Activated CD4-positive, alpha-beta memory T cell treated with anti-CD3 and anti-CD28 coated beads, Interleukin-2, amount 10 ng/mL, durations not matched to agents 7 days and 5 days (primary cell): ENCODE measurements around the gene SLC31A2. TPM values are rescaled to one million over a fixed set of nuclear protein-coding genes. Genes with fewer than 3 reads are reported as not detected.

Experiments used
- total RNA-seq, 2 experiments: library from RNA; stranded (reverse); gene quantifications; one replicate each; pipeline ENCODE4 v1.2.3, GENCODE V29; 2021

The SLC31A2 gene
- total RNA-seq, 2 experiments from 2014 or later, result 3.6 TPM

Other genes with a start within 250 kb of the SLC31A2 start
- under 1 TPM in 1 of 2 experiments, not detected in 1; 0.30 TPM for gene ZNF883, start 138.8 kb upstream of the SLC31A2 start, total RNA-seq
- gene ZFP37, start 94.3 kb upstream of the SLC31A2 start, total RNA-seq, result under 1 TPM; 0.78 to 0.81 TPM
- 10 to 100 TPM; 34.9 to 38.2 TPM for gene FKBP15, start 70.3 kb downstream of the SLC31A2 start, total RNA-seq
- 10 to 100 TPM in 1 of 2 experiments, 1 to 10 TPM in 1; 9.2 to 10.0 TPM for gene SLC31A1, start 70.5 kb downstream of the SLC31A2 start, total RNA-seq
- gene CDC26, start 124.6 kb downstream of the SLC31A2 start, total RNA-seq, result 10 to 100 TPM; 34.3 to 38.5 TPM
- gene PRPF4, start 124.7 kb downstream of the SLC31A2 start, total RNA-seq, result 10 to 100 TPM; 27.7 to 28.2 TPM
- gene RNF183, start 152.4 kb downstream of the SLC31A2 start, total RNA-seq, result under 1 TPM; 0.23 to 0.40 TPM
- 1 to 10 TPM in 1 of 2 experiments, under 1 TPM in 1; 0.85 to 1.4 TPM for gene WDR31, start 189.3 kb downstream of the SLC31A2 start, total RNA-seq
- 1 to 10 TPM; 7.1 to 7.3 TPM for gene BSPRY, start 198.5 kb downstream of the SLC31A2 start, total RNA-seq
- 10 to 100 TPM; 16.1 to 16.5 TPM for gene HDHD3, start 226.0 kb downstream of the SLC31A2 start, total RNA-seq